ENCODE data around the gene PLEK.

GRCh38 chr2:68371581-68371980 lies 6.5 kb downstream of the PLEK start:
- TF ChIP-seq POLR2A (IDR thresholded peaks at IDR 0.05) (no peak), CTCF (IDR thresholded peaks at IDR 0.05) (no peak)
